Measurements from ENCODE around the gene PRKCA.

GRCh38 chr17:66573078-66573477, 270.7 kb downstream of the PRKCA start:
- TF ChIP-seq CTCF (IDR thresholded peaks at IDR 0.05): no peak
- TF ChIP-seq POLR2A (IDR thresholded peaks at IDR 0.05): no peak
